ENCODE results near the gene WASF2.
A peak's percentile ranks its signal among the peaks of the same experiment; 100 is the strongest.
"Not testable (repeated sequence)": the region's sequence is repeated elsewhere in the genome, so short reads cannot be mapped to it uniquely, and the experiment has no call there.

Gene WASF2

DNA sequence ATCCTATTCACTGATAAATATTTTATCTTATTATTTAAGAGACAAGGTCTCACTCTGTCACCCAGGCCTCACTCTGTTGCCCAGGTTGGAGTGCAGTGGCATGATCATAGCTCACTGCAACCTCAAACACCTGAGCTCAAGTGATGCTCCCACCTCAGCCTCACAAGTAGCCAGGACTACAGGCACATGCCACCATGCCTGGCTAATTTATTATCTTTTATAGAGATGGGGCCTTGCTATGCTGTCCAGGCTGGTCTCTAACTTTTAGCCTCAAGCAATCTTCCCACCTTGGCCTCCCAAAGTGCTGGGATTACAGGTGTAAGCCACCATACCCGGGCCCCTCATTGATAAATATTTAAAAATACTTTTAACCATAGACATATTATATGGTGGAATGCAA lies 57.2 kb downstream of the WASF2 start:
- H3K4me3 ChIP-seq (ENCODE audit: insufficient read depth in 1 of 2, low read depth in 1 of 2, low read length in 2 of 2); DNase-seq; H3K4ac ChIP-seq (ENCODE audit: low read depth in 1 of 2, low read length in 2 of 2); H4K91ac ChIP-seq (ENCODE audit: low read length); H3K9ac ChIP-seq (ENCODE audit: low read length); H2BK120ac ChIP-seq (ENCODE audit: low read depth, low read length); H2BK15ac ChIP-seq (ENCODE audit: low read depth, poor library complexity, severe bottlenecking); H3K14ac ChIP-seq (ENCODE audit: low read length in 2 of 2); H3K4me2 ChIP-seq (ENCODE audit: low read length, poor library complexity, severe bottlenecking); H2AK5ac ChIP-seq (ENCODE audit: low read length, severe bottlenecking); H3K9me3 ChIP-seq (ENCODE audit: control insufficient read depth, low read length); H3K23ac ChIP-seq (ENCODE audit: low read length in 2 of 2); H4K8ac ChIP-seq (ENCODE audit: low read length); H2BK5ac ChIP-seq (ENCODE audit: low read depth, low read length, poor library complexity, severe bottlenecking); H2AFZ ChIP-seq (ENCODE audit: low read depth, low read length); H3K18ac ChIP-seq (ENCODE audit: low read depth in 1 of 2, low read length in 2 of 2); H3K27me3 ChIP-seq (ENCODE audit: control insufficient read depth in 1 of 2, insufficient read depth in 1 of 2, low read length in 2 of 2); H2BK12ac ChIP-seq (ENCODE audit: low read length in 2 of 2); H3K27ac ChIP-seq (ENCODE audit: low read length, poor library complexity, severe bottlenecking): not testable (repeated sequence)
- peaks cover 6 to 11% of the 10 kb centered on the region in 2 experiments for H3K36me3 ChIP-seq (ENCODE audit: control insufficient read depth in 1 of 2, insufficient read depth in 2 of 2, low read depth in 1 of 2, low read length in 2 of 2)
- peaks cover 29% of the 10 kb centered on the region for H3K79me1 ChIP-seq (replicated peaks; ENCODE audit: low read length, poor library complexity, severe bottlenecking)
- H3K4me1 ChIP-seq (ENCODE audit: control insufficient read depth, insufficient read depth, low read depth, low read length), result peaks cover 15% of the 10 kb centered on the region
- WGBS, result no CpG with 5 or more reads among the region's 1 CpG

DNA sequence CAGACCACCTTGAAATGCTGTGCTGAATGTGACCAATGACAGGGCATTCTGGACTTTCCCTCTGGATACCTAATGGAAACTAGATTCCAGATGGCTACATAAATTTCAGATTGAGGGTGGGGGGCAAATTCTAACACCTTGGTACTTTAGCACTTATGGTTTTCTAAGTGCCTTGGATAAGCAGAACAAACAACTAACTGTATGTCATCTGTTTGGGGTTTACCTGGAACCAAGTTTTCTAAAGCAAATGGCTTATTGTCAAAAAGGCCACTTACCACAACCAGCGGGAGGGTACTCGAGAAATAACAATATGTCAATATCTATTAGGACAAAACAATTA lies 58.4 kb downstream of the WASF2 start:
- Histone ChIP-seq H2BK15ac (ENCODE audit: low read depth, poor library complexity, severe bottlenecking) (no peak overlapping the region), H2BK120ac (ENCODE audit: low read depth, low read length) (no peak overlapping the region), H3K27ac (ENCODE audit: low read length, poor library complexity, severe bottlenecking) (no peak overlapping the region), H3K9me3 (ENCODE audit: control insufficient read depth, low read length) (no peaks in the 10 kb centered on the region), H3K4me1 (ENCODE audit: control insufficient read depth, insufficient read depth, low read depth, low read length) (peaks cover 15% of the 10 kb centered on the region), H4K91ac (ENCODE audit: low read length) (no peak overlapping the region), H3K4me3 (ENCODE audit: insufficient read depth in 1 of 2, low read depth in 1 of 2, low read length in 2 of 2) (no peak overlapping the region), H2BK5ac (ENCODE audit: low read depth, low read length, poor library complexity, severe bottlenecking) (no peak overlapping the region), H2AK5ac (ENCODE audit: low read length, severe bottlenecking) (no peak overlapping the region), H2AFZ (ENCODE audit: low read depth, low read length) (no peak overlapping the region), H3K36me3 (ENCODE audit: control insufficient read depth in 1 of 2, insufficient read depth in 2 of 2, low read depth in 1 of 2, low read length in 2 of 2) (peaks cover 10 to 23% of the 10 kb centered on the region in 2 experiments), H3K4me2 (ENCODE audit: low read length, poor library complexity, severe bottlenecking) (no peak overlapping the region), H3K9ac (ENCODE audit: low read length) (no peak overlapping the region), H3K4ac (ENCODE audit: low read depth in 1 of 2, low read length in 2 of 2) (no peak overlapping the region), H4K8ac (ENCODE audit: low read length) (no peak overlapping the region), H3K14ac (ENCODE audit: low read length in 2 of 2) (no peak overlapping the region), H3K27me3 (ENCODE audit: control insufficient read depth in 1 of 2, insufficient read depth in 1 of 2, low read length in 2 of 2) (no peaks in the 10 kb centered on the region), H3K79me1 (replicated peaks; ENCODE audit: low read length, poor library complexity, severe bottlenecking) (peaks cover 35% of the 10 kb centered on the region), H3K23ac (ENCODE audit: low read length in 2 of 2) (no peak overlapping the region), H3K18ac (ENCODE audit: low read depth in 1 of 2, low read length in 2 of 2) (no peak overlapping the region), H2BK12ac (ENCODE audit: low read length in 2 of 2) (no peak overlapping the region)
- no CpG with 5 or more reads among the region's 2 CpGs for WGBS
- no peak for DNase-seq

DNA sequence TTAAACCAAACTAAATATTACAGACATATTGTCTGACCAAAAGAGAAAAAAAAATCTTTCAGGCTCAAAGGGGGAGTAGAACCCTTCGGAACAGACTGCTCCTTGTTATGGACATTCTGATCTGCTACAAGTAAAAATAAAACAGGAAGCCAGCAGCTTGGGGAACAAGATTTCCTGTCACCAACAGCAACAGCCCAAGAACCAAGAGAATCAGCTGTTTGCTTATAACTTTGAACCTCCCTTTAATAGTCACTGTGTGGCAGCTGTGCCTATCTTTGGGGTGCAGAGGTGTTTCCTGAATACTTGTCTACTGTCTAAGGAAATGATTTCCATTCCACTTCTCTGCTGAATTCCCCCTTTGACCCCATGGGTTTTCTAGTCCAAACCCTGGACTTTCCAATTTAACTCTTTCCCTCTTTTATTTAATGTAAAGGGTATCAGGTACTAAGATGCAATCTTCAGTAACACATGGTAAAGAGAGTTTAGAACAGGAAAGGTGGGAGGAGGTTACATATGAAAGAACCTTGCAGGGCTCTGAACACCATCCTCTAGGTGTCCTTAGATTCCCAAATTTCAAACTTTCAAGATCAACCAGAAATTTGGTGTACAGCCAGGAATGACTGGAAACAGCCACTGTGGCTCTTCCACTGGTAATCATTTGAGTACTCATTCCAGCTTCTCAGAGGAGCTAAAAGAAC lies 58.9 kb downstream of the WASF2 start:
- Histone ChIP-seq H3K23ac (ENCODE audit: low read length in 2 of 2) (no peak overlapping the region), H3K36me3 (ENCODE audit: control insufficient read depth in 1 of 2, insufficient read depth in 2 of 2, low read depth in 1 of 2, low read length in 2 of 2) (peaks cover 14 to 28% of the 10 kb centered on the region in 2 experiments), H3K9me3 (ENCODE audit: control insufficient read depth, low read length) (no peaks in the 10 kb centered on the region), H2AK5ac (ENCODE audit: low read length, severe bottlenecking) (peak overlapping the region; percentile 68), H3K4me2 (ENCODE audit: low read length, poor library complexity, severe bottlenecking) (no peak overlapping the region), H2BK15ac (ENCODE audit: low read depth, poor library complexity, severe bottlenecking) (no peak overlapping the region), H3K79me1 (replicated peaks; ENCODE audit: low read length, poor library complexity, severe bottlenecking) (peaks cover 35% of the 10 kb centered on the region), H4K8ac (ENCODE audit: low read length) (no peak overlapping the region), H3K27me3 (ENCODE audit: control insufficient read depth in 1 of 2, insufficient read depth in 1 of 2, low read length in 2 of 2) (no peaks in the 10 kb centered on the region), H3K14ac (ENCODE audit: low read length in 2 of 2) (no peak overlapping the region), H2BK120ac (ENCODE audit: low read depth, low read length) (no peak overlapping the region), H4K91ac (ENCODE audit: low read length) (no peak overlapping the region), H3K9ac (ENCODE audit: low read length) (peak overlapping the region; percentile 33), H3K27ac (ENCODE audit: low read length, poor library complexity, severe bottlenecking) (no peak overlapping the region), H3K4me3 (ENCODE audit: insufficient read depth in 1 of 2, low read depth in 1 of 2, low read length in 2 of 2) (no peak overlapping the region), H2BK5ac (ENCODE audit: low read depth, low read length, poor library complexity, severe bottlenecking) (no peak overlapping the region), H3K4me1 (ENCODE audit: control insufficient read depth, insufficient read depth, low read depth, low read length) (peaks cover 12% of the 10 kb centered on the region), H3K4ac (ENCODE audit: low read depth in 1 of 2, low read length in 2 of 2) (no peak overlapping the region), H3K18ac (ENCODE audit: low read depth in 1 of 2, low read length in 2 of 2) (no peak overlapping the region), H2AFZ (ENCODE audit: low read depth, low read length) (no peak overlapping the region), H2BK12ac (ENCODE audit: low read length in 2 of 2) (no peak overlapping the region)
- DNase-seq, result peak; percentile 33
- 63% methylated on average over 1 of the region's 1 CpG for WGBS

DNA sequence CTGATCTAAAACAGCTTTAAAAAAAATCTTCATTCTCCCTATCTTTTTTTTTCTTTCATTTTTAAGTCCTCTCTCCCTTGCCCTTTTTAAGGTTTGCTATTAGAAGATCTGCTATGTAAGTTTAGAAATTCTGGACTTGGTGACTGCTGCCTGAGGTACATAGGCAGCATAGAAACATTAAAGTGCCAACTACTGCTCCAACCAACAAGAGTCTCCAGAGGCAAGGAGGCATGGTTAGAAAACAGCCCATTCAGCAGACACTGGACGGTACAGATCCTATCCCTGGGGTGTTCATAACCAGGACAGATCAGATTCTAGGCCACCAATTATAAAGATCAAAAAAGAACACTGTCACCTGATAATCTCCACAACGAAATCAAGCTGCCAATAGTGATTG lies 60.9 kb downstream of the WASF2 start:
- Histone ChIP-seq H2BK12ac (ENCODE audit: low read length in 2 of 2) (no peak overlapping the region), H4K91ac (ENCODE audit: low read length) (no peak overlapping the region), H4K8ac (ENCODE audit: low read length) (no peak overlapping the region), H3K18ac (ENCODE audit: low read depth in 1 of 2, low read length in 2 of 2) (no peak overlapping the region), H3K4me3 (ENCODE audit: insufficient read depth in 1 of 2, low read depth in 1 of 2, low read length in 2 of 2) (no peak overlapping the region), H2AK5ac (ENCODE audit: low read length, severe bottlenecking) (no peak overlapping the region), H2BK5ac (ENCODE audit: low read depth, low read length, poor library complexity, severe bottlenecking) (no peak overlapping the region), H3K4ac (ENCODE audit: low read depth in 1 of 2, low read length in 2 of 2) (no peak overlapping the region), H3K9me3 (ENCODE audit: control insufficient read depth, low read length) (no peaks in the 10 kb centered on the region), H2BK15ac (ENCODE audit: low read depth, poor library complexity, severe bottlenecking) (no peak overlapping the region), H3K9ac (ENCODE audit: low read length) (peak overlapping the region; percentile 28), H3K27ac (ENCODE audit: low read length, poor library complexity, severe bottlenecking) (no peak overlapping the region), H3K14ac (ENCODE audit: low read length in 2 of 2) (no peak overlapping the region), H3K4me2 (ENCODE audit: low read length, poor library complexity, severe bottlenecking) (no peak overlapping the region), H3K27me3 (ENCODE audit: control insufficient read depth in 1 of 2, insufficient read depth in 1 of 2, low read length in 2 of 2) (no peaks in the 10 kb centered on the region), H2AFZ (ENCODE audit: low read depth, low read length) (no peak overlapping the region), H3K23ac (ENCODE audit: low read length in 2 of 2) (no peak overlapping the region), H3K36me3 (ENCODE audit: control insufficient read depth in 1 of 2, insufficient read depth in 2 of 2, low read depth in 1 of 2, low read length in 2 of 2) (peaks cover 14 to 44% of the 10 kb centered on the region in 2 experiments), H3K4me1 (ENCODE audit: control insufficient read depth, insufficient read depth, low read depth, low read length) (peaks cover 11% of the 10 kb centered on the region), H2BK120ac (ENCODE audit: low read depth, low read length) (no peak overlapping the region), H3K79me1 (replicated peaks; ENCODE audit: low read length, poor library complexity, severe bottlenecking) (peaks cover 36% of the 10 kb centered on the region)
- WGBS, result 38% methylated on average over 2 of the region's 2 CpGs
- peak; percentile 8 for DNase-seq

Measured in mesenchymal stem cell (in vitro differentiated cells and primary cell).